ENCODE data around the gene KCNN4.

Gene KCNN4

GRCh38 chr19:43752287-43752875 lies 28.4 kb downstream of the KCNN4 start:
- peaks cover 50 to 60% of the 10 kb centered on the region in 2 experiments for H3K36me3 ChIP-seq (ENCODE audit: control insufficient read depth in 2 of 2, insufficient read depth in 1 of 2, low read length in 2 of 2)
- POLR2A ChIA-PET, result interaction anchor here (0.5 to 4.4 kb wide), 15 partner anchors 10 to 221 kb away, joined by 3 to 63 read pairs (median 5); partner anchors contain the start of genes IRGQ, ZNF283 and ZNF576
- peaks cover 25% of the 10 kb centered on the region for H3K4me1 ChIP-seq (ENCODE audit: control insufficient read depth, insufficient read depth, low read length)

DNA sequence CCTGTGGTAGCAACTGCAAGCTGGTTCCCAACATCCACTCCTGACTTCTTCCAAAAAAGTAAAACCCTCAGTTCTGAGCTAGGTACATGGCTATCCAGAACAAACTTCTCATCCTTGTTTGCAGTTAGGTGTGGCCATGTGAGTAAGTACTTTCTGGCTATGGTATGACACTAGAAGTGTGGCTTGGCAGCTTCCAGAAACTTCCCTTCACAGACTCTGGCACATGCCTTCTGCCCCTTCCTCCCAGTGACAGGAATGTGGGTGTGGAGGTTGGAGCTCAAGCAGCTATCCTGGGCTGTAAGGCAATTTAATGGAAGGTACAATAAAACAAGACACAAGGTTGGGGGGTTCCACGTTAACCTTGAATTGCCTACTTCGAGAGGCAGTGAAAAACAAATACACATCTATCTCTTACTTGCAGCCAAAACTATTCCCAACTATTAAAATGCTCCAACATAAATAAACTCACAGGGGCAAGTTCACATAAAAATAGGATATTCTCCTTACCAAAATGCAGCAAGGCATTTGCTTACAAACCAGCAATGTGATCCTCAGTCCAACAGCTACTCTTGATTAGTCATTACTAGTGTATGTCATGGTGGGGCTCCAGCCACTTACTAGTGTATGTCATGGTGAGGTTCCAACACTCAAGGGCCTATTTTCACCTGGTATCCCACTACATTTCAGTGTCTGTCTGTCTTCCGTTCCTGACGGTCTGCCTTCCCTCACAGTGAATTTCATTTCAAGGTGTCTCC lies 29.1 kb downstream of the KCNN4 start:
- ChIA-PET POLR2A (interaction anchor here (0.6 to 4.4 kb wide), 4 partner anchors 27 to 156 kb away, joined by 3 to 63 read pairs (median 5); partner anchors contain the start of genes IRGQ and ZNF576), CTCF (interaction anchor here (0.6 to 9.0 kb wide), 11 partner anchors 9 to 270 kb away, joined by 3 to 151 read pairs (median 6); no protein-coding TSS in a partner anchor)
- peaks cover 24% of the 10 kb centered on the region for H3K4me1 ChIP-seq (ENCODE audit: control insufficient read depth, insufficient read depth, low read length)
- H3K27ac ChIP-seq (ENCODE audit: extremely low read depth, low read depth, low read length), result peak overlapping the region; percentile 35; the same call in 1 of the 2 replicates
- peaks cover 57 to 67% of the 10 kb centered on the region in 2 experiments for H3K36me3 ChIP-seq (ENCODE audit: control insufficient read depth in 2 of 2, insufficient read depth in 1 of 2, low read length in 2 of 2)
- TF ChIP-seq ZNF394 (tag by site-specific recombination; IDR thresholded peaks at IDR 0.05; ENCODE audit: borderline replicate concordance) (peak; percentile 62; the same call in 1 of the 2 replicates), ZNF837 (tag by site-specific recombination; IDR thresholded peaks at IDR 0.05) (no peak), ZNF155 (tag by site-specific recombination; IDR thresholded peaks at IDR 0.05) (no peak), ZNF785 (tag by site-specific recombination; IDR thresholded peaks at IDR 0.05) (no peak), ZNF623 (tag by site-specific recombination; IDR thresholded peaks at IDR 0.05) (no peak), SP2 (tag by site-specific recombination; IDR thresholded peaks at IDR 0.05) (no peak), ZNF248 (tag by site-specific recombination; IDR thresholded peaks at IDR 0.05) (no peak), ZNF610 (tag by site-specific recombination; IDR thresholded peaks at IDR 0.05; ENCODE audit: borderline replicate concordance) (no peak)
- TF ChIP-seq, protein P1, sequence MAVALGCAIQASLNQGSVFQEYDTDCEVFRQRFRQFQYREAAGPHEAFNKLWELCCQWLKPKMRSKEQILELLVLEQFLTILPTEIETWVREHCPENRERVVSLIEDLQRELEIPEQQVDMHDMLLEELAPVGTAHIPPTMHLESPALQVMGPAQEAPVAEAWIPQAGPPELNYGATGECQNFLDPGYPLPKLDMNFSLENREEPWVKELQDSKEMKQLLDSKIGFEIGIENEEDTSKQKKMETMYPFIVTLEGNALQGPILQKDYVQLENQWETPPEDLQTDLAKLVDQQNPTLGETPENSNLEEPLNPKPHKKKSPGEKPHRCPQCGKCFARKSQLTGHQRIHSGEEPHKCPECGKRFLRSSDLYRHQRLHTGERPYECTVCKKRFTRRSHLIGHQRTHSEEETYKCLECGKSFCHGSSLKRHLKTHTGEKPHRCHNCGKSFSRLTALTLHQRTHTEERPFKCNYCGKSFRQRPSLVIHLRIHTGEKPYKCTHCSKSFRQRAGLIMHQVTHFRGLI (tag by site-specific recombination; IDR thresholded peaks at IDR 0.05), result 0 out of 2 replicates have a peak, but pooled peaks have one; percentile 21
- TF ChIP-seq, protein P2, sequence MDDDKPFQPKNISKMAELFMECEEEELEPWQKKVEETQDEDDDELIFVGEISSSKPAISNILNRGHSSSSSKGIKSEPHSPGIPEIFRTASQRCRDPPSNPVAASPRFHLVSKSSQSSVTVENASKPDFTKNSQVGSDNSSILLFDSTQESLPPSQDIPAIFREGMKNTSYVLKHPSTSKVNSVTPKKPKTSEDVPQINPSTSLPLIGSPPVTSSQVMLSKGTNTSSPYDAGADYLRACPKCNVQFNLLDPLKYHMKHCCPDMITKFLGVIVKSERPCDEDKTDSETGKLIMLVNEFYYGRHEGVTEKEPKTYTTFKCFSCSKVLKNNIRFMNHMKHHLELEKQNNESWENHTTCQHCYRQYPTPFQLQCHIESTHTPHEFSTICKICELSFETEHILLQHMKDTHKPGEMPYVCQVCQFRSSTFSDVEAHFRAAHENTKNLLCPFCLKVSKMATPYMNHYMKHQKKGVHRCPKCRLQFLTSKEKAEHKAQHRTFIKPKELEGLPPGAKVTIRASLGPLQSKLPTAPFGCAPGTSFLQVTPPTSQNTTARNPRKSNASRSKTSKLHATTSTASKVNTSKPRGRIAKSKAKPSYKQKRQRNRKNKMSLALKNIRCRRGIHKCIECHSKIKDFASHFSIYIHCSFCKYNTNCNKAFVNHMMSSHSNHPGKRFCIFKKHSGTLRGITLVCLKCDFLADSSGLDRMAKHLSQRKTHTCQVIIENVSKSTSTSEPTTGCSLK (tag by site-specific recombination; IDR thresholded peaks at IDR 0.05), result no peak
- no peak overlapping the region for H3K4me3 ChIP-seq (ENCODE audit: low read depth, low read length)
- no peaks in the 10 kb centered on the region for H3K9me3 ChIP-seq (ENCODE audit: control insufficient read depth, insufficient read depth, low read depth, low read length)

More at GRCh38 chr19:43752287-43752875, 28.4 kb downstream of the KCNN4 start:
- CTCF ChIA-PET, result interaction anchor here (0.6 to 9.0 kb wide), 20 partner anchors 8 to 1999 kb away, joined by 3 to 151 read pairs (median 4); no protein-coding TSS in a partner anchor
- H3K9me3 ChIP-seq (ENCODE audit: control insufficient read depth, insufficient read depth, low read depth, low read length), result no peaks in the 10 kb centered on the region
- no peak for TF ChIP-seq ZNF335 (tag by site-specific recombination; conservative IDR thresholded peaks at IDR 0.05)
- TF ChIP-seq ZNF792 (tag by site-specific recombination; IDR thresholded peaks at IDR 0.05), result 0 out of 2 replicates have a peak, but pooled peaks have one; percentile 20
- no peak overlapping the region for H3K4me3 ChIP-seq (ENCODE audit: low read depth, low read length)
- H3K27ac ChIP-seq (ENCODE audit: extremely low read depth, low read depth, low read length), result peak overlapping the region; percentile 100

DNA sequence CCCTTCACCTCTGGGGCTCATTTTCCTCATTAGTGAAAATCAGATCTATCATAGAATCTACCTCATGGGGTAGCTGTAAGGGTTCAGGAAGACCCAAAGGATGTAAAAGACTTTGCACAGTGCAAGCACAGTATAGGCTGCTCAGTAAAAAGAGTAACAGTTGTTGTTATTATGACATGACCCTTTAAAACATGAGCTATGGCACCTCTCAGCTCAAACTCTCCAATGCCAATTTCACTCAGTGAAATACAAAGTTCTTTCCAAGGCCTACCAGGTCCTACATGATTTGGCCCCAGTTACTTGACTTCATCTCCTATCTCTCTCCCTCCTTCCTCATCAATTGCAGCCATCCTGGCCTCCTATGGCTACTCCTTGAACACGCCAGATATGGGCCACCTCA lies 30.9 kb downstream of the KCNN4 start:
- Histone ChIP-seq H3K9me3 (ENCODE audit: control insufficient read depth, insufficient read depth, low read depth, low read length) (no peaks in the 10 kb centered on the region), H3K27ac (ENCODE audit: extremely low read depth, low read depth, low read length) (no peak overlapping the region), H3K4me1 (ENCODE audit: control insufficient read depth, insufficient read depth, low read length) (peaks cover 11% of the 10 kb centered on the region), H3K36me3 (ENCODE audit: control insufficient read depth in 2 of 2, insufficient read depth in 1 of 2, low read length in 2 of 2) (peaks cover 63 to 78% of the 10 kb centered on the region in 2 experiments), H3K4me3 (ENCODE audit: low read depth, low read length) (no peak overlapping the region)
- CTCF ChIA-PET, result interaction anchor here (0.6 to 2.3 kb wide), 7 partner anchors 15 to 267 kb away, joined by 3 to 9 read pairs (median 4); no protein-coding TSS in a partner anchor
- TF ChIP-seq OVOL3 (tag by site-specific recombination; IDR thresholded peaks at IDR 0.05), result no peak
- peak; percentile 61 for TF ChIP-seq PRDM1 (tag by site-specific recombination; IDR thresholded peaks at IDR 0.05)
- TF ChIP-seq YY2 (tag by site-specific recombination; IDR thresholded peaks at IDR 0.05), result no peak
- no peak for TF ChIP-seq ZNF596 (tag by site-specific recombination; IDR thresholded peaks at IDR 0.05)
- no peak for TF ChIP-seq KLF17 (tag by site-specific recombination; IDR thresholded peaks at IDR 0.05)
- POLR2A ChIA-PET, result interaction anchor here (1.0 kb wide), 1 partner anchor 9 kb away, joined by 3 read pairs; no protein-coding TSS in a partner anchor
